ACC112 (cell line): Measurements from ENCODE around the gene CKS1B.

Source experiments
- H2AFZ ChIP-seq: fragments of 200-600 bp; sonication (generic); one replicate; pipeline ENCODE4 v1.6.0; 2017; ENCODE audit warnings: antibody characterized with exemption, low read length; ENCODE audit not compliant: unreplicated experiment
- H3K27ac ChIP-seq: fragments of 200-600 bp; sonication (generic); 2 replicates; pipeline ENCODE4 v1.5.1; 2014; ENCODE audit warnings: low read depth, mild to moderate bottlenecking, antibody characterized with exemption, low read length, moderate library complexity
- H3K27me3 ChIP-seq: fragments of 200-600 bp; sonication (generic); 2 replicates; pipeline ENCODE4 v1.6.1; 2014; ENCODE audit warnings: mild to moderate bottlenecking, antibody characterized with exemption, low read length, moderate library complexity, mixed read lengths; ENCODE audit not compliant: insufficient read depth
- H3K36me3 ChIP-seq: fragments of 200-600 bp; sonication (generic); 2 replicates; pipeline ENCODE4 v1.6.1; 2016; ENCODE audit warnings: mild to moderate bottlenecking, antibody characterized with exemption, low read length, moderate library complexity, mixed read lengths; ENCODE audit not compliant: insufficient read depth
- H3K4me1 ChIP-seq: fragments of 200-600 bp; sonication (generic); one replicate; pipeline ENCODE4 v1.6.1; 2016; ENCODE audit warnings: low read length, mixed read lengths; ENCODE audit not compliant: insufficient read depth, unreplicated experiment, control insufficient read depth
- H3K4me3 ChIP-seq: fragments of 200-600 bp; sonication (generic); 2 replicates; pipeline ENCODE4 v1.5.1; 2014; ENCODE audit warnings: mild to moderate bottlenecking, low read depth, low read length
- H3K79me2 ChIP-seq: fragments of 200-600 bp; sonication (generic); one replicate; pipeline ENCODE4 v1.6.0; 2016; ENCODE audit warnings: low read length; ENCODE audit not compliant: control insufficient read depth, unreplicated experiment, insufficient read depth

Gene CKS1B

GRCh38 chr1:154951901-154952657 is 22.4 kb upstream of the CKS1B start:
- no peaks in the 10 kb centered on the region for H3K79me2 ChIP-seq
- H3K4me1 ChIP-seq: peaks cover 13% of the 10 kb centered on the region
- H3K27ac ChIP-seq: no peak overlapping the region
- H3K36me3 ChIP-seq: no peaks in the 10 kb centered on the region
- no peaks in the 10 kb centered on the region for H3K27me3 ChIP-seq
- no peak overlapping the region for H3K4me3 ChIP-seq
- H2AFZ ChIP-seq: no peak overlapping the region

GRCh38 chr1:154952664-154953063 is 21.8 kb upstream of the CKS1B start:
- Histone ChIP-seq H3K36me3 (no peaks in the 10 kb centered on the region), H2AFZ (no peak overlapping the region), H3K4me3 (no peak overlapping the region), H3K27me3 (no peaks in the 10 kb centered on the region), H3K27ac (no peak overlapping the region), H3K79me2 (no peaks in the 10 kb centered on the region), H3K4me1 (peaks cover 13% of the 10 kb centered on the region)

GRCh38 chr1:154953611-154954038 is 20.9 kb upstream of the CKS1B start:
- H3K4me3 ChIP-seq: no peak overlapping the region
- H3K4me1 ChIP-seq: peaks cover 13% of the 10 kb centered on the region
- no peak overlapping the region for H3K27ac ChIP-seq
- H3K36me3 ChIP-seq: no peaks in the 10 kb centered on the region
- no peak overlapping the region for H2AFZ ChIP-seq
- H3K79me2 ChIP-seq: no peaks in the 10 kb centered on the region
- no peaks in the 10 kb centered on the region for H3K27me3 ChIP-seq

GRCh38 chr1:154954541-154954940 is 19.9 kb upstream of the CKS1B start:
- Histone ChIP-seq H3K79me2 (no peaks in the 10 kb centered on the region), H3K4me1 (peaks cover 13% of the 10 kb centered on the region), H3K27me3 (no peaks in the 10 kb centered on the region), H3K27ac (no peak overlapping the region), H3K36me3 (no peaks in the 10 kb centered on the region), H3K4me3 (no peak overlapping the region), H2AFZ (no peak overlapping the region)

- H3K79me2 ChIP-seq: no peaks in the 10 kb centered on the region
- H2AFZ ChIP-seq: peak overlapping the region; percentile 54
- peak overlapping the region; percentile 86 for H3K27ac ChIP-seq
These were observed 19.3 kb upstream of the CKS1B start for GRCh38 chr1:154955039-154955717.

GRCh38 chr1:154955718-154956543 is 18.6 kb upstream of the CKS1B start, which contains the start of gene PBXIP1:
TSS of gene PBXIP1 (minus strand) at chr1:154956099. CDS start at chr1:154953721, 2,378 bp downstream.
- Histone ChIP-seq H3K4me3 (peak within 1 kb of the TSS; percentile 83), H3K36me3 (no peaks in the 10 kb centered on the region), H3K79me2 (peaks cover 6% of the 10 kb centered on the region), H3K27ac (peak within 1 kb of the TSS; percentile 86), H3K27me3 (no peaks in the 10 kb centered on the region), H3K4me1 (peaks cover 16% of the 10 kb centered on the region), H2AFZ (peak within 1 kb of the TSS; percentile 54)

More at GRCh38 chr1:154955039-154955717, 19.3 kb upstream of the CKS1B start:
- H3K36me3 ChIP-seq: no peaks in the 10 kb centered on the region
- H3K4me3 ChIP-seq: peak overlapping the region; percentile 83
- H3K4me1 ChIP-seq: peaks cover 13% of the 10 kb centered on the region
- H3K27me3 ChIP-seq: no peaks in the 10 kb centered on the region

- Histone ChIP-seq H3K27ac (peak overlapping the region; percentile 1; the same call in 1 of the 2 replicates), H3K36me3 (no peaks in the 10 kb centered on the region), H2AFZ (peak overlapping the region; percentile 6), H3K4me3 (peak overlapping the region; percentile 83), H3K27me3 (no peaks in the 10 kb centered on the region), H3K79me2 (peaks cover 8% of the 10 kb centered on the region), H3K4me1 (peaks cover 16% of the 10 kb centered on the region)
These were observed 17.9 kb upstream of the CKS1B start for GRCh38 chr1:154956544-154956941.

GRCh38 chr1:154957091-154957657 is 17.3 kb upstream of the CKS1B start:
- Histone ChIP-seq H3K27ac (peak overlapping the region; percentile 1; the same call in 1 of the 2 replicates), H3K4me1 (peaks cover 17% of the 10 kb centered on the region), H3K4me3 (no peak overlapping the region)

GRCh38 chr1:154958036-154958435 is 16.4 kb upstream of the CKS1B start:
- H3K4me1 ChIP-seq: peaks cover 26% of the 10 kb centered on the region

More at GRCh38 chr1:154957091-154957657, 17.3 kb upstream of the CKS1B start:
- Histone ChIP-seq H2AFZ (no peak overlapping the region), H3K27me3 (no peaks in the 10 kb centered on the region), H3K79me2 (peaks cover 8% of the 10 kb centered on the region), H3K36me3 (no peaks in the 10 kb centered on the region)

More at GRCh38 chr1:154958036-154958435, 16.4 kb upstream of the CKS1B start:
- Histone ChIP-seq H3K4me3 (no peak overlapping the region), H3K27me3 (no peaks in the 10 kb centered on the region), H3K27ac (no peak overlapping the region), H3K79me2 (peaks cover 8% of the 10 kb centered on the region), H3K36me3 (no peaks in the 10 kb centered on the region), H2AFZ (no peak overlapping the region)
